LNCAP (cell line): ENCODE measurements around the gene LYPD6B.

Source experiments
- TF ChIP-seq, protein P1 (sequence below): fragments of 450-650 bp; IDR thresholded peaks from 2 replicates; pipeline ENCODE4 v1.5.1; 2017; ENCODE audit warnings: mild to moderate bottlenecking

The LYPD6B gene

GRCh38 chr2:149169656-149170055, 131.2 kb downstream of the LYPD6B start:
- TF ChIP-seq, protein P1, sequence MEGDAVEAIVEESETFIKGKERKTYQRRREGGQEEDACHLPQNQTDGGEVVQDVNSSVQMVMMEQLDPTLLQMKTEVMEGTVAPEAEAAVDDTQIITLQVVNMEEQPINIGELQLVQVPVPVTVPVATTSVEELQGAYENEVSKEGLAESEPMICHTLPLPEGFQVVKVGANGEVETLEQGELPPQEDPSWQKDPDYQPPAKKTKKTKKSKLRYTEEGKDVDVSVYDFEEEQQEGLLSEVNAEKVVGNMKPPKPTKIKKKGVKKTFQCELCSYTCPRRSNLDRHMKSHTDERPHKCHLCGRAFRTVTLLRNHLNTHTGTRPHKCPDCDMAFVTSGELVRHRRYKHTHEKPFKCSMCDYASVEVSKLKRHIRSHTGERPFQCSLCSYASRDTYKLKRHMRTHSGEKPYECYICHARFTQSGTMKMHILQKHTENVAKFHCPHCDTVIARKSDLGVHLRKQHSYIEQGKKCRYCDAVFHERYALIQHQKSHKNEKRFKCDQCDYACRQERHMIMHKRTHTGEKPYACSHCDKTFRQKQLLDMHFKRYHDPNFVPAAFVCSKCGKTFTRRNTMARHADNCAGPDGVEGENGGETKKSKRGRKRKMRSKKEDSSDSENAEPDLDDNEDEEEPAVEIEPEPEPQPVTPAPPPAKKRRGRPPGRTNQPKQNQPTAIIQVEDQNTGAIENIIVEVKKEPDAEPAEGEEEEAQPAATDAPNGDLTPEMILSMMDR: no peak

DNA sequence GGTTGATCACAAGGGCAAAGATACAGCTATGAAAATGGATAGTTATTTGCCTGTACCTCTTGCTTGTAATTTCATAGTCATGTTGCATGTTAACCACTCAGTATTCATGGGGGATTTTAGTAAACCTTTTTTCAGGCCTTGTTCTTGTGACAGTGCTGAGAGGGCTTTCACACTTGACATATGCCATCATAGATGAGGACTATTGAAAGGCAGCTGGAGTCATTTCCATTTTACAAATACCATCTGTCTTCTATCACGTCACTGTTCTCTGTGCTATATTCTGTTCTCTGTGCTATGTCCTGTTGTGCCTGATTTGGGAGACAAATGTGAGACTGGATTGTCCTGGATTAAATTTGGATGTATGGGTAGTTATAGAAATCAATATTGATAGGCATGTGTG, 131.7 kb downstream of the LYPD6B start:
- TF ChIP-seq, protein P1: no peak

- TF ChIP-seq, protein P1: no peak
These were observed 132.4 kb downstream of the LYPD6B start for GRCh38 chr2:149170911-149171310.

DNA sequence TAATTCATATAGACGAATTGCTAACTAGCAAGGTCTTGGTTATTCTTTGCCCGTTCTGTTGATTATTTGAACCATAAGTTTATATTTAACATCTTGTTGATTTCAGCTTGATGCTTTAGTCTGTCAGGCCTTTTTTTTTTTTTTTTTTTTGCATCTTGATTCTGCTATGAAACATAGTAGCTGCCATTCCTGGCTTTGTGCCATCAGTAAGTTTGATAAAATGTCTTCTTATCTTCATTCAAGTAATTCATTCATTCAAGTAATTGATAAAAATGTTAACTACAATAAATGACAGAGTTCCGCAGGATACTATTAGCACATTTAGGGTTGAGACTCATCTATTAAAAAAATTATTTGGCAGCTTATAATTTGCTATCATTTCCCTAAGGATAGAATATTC, 134.7 kb downstream of the LYPD6B start:
- TF ChIP-seq, protein P1: no peak

GRCh38 chr2:149175956-149176355, 137.5 kb downstream of the LYPD6B start:
- TF ChIP-seq, protein P1: no peak

- TF ChIP-seq, protein P1: no peak
These were observed 140.1 kb downstream of the LYPD6B start for GRCh38 chr2:149178612-149179011.

GRCh38 chr2:149180226-149180875, 141.9 kb downstream of the LYPD6B start:
- TF ChIP-seq, protein P1: no peak

DNA sequence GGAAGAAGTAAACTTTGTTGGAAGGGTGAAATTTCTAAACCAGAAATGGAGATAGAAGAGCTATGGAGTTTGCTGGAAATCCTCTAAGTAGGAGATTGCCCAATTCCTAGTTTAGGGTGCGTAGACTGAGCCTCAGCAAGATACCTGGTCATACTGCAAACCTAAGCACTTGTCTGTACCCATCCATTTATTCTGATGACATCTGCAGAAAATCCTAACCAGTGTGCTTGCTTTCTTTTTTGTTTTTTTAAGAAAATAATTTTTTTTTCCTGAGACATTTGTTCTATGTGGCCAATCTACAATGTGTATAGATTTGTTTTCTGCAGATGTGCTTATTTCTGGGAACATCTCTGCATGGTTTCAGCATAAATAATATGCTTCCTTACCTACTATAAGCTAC, 144.7 kb downstream of the LYPD6B start:
- TF ChIP-seq, protein P1: no peak
